ENCODE results near the gene CD8B2.
"Not testable (repeated sequence)": the region's sequence is repeated elsewhere in the genome, so short reads cannot be mapped to it uniquely, and the experiment has no call there.

GRCh38 chr2:106511476-106511901 lies 24.3 kb downstream of the CD8B2 start:
- TF ChIP-seq CTCF (IDR thresholded peaks at IDR 0.05; ENCODE audit: low read length); EZH2 (optimal IDR thresholded peaks at IDR 0.05; ENCODE audit: low read depth, low read length); EZH2phosphoT487 (IDR thresholded peaks at IDR 0.05; ENCODE audit: low read length): not testable (repeated sequence)

All from MM.1S (cell line).